ENCODE measurements around the gene TANGO2. TPM values are rescaled to one million over a fixed set of nuclear protein-coding genes. Genes with fewer than 3 reads are reported as not detected.

The TANGO2 gene
- total and polyA plus RNA-seq, 2 of the 8 experiments (the other 6 are each of a cell fraction or from before 2014, with no cell fraction given), result 10.1 to 18.4 TPM

DNA sequence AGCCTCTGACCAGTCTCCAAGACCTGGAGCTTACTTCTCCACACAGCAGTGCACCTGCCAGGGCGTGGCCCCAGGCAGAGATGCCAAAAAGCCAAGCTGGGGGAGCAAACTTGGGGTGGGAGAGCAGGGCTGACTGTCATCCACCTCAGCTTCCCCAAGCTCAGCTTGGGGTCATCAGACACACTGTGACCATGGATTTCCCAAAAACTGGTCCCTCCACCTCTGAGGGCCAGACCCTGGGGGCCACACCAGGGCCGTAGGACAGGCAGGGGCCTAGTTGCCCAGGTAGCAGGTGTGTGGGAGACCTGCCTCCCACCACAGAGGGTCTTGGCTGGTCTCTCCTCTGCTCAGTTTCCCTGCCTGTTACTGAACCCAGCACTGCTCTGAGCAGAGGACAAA is 34.9 kb upstream of the TANGO2 start:
- no peak overlapping the region; the same call in 1 of the 2 replicates for H2BK12ac ChIP-seq (ENCODE audit: low read depth, low read length)
- H4K5ac ChIP-seq (ENCODE audit: insufficient read length, low read depth, low read length), result no peak overlapping the region
- peaks cover 0 to 17% (median 11%) of the 10 kb centered on the region in 4 experiments; a peak in 5 of 7 replicates for H3K4me1 ChIP-seq (replicated peaks in 1 of 4; ENCODE audit: control insufficient read depth in 3 of 4, insufficient read depth in 4 of 4, low read length in 3 of 4)
- H3K18ac ChIP-seq (ENCODE audit: extremely low read depth, low read length), result peak overlapping the region; percentile 53; the same call in 1 of the 2 replicates
- H3K14ac ChIP-seq (ENCODE audit: insufficient read length), result no peak overlapping the region
- H2BK5ac ChIP-seq (ENCODE audit: low read depth, low read length), result no peak overlapping the region
- peak overlapping the region; percentile 66; the same call in 1 of the 2 replicates for H2AK5ac ChIP-seq (ENCODE audit: low read depth, low read length)
- no peak overlapping the region for H2AFZ ChIP-seq (ENCODE audit: low read length)
- ChIA-PET POLR2A (ENCODE audit: partially characterized antibody) (interaction anchor here (0.7 to 2.7 kb wide), 10 partner anchors 9 to 138 kb away, joined by 3 to 13 read pairs (median 5); no protein-coding TSS in a partner anchor), CTCF (ENCODE audit: partially characterized antibody) (interaction anchor here (0.7 to 5.6 kb wide), 7 partner anchors 10 to 221 kb away, joined by 3 to 58 read pairs (median 3); no protein-coding TSS in a partner anchor)
- no peaks in the 10 kb centered on the region for H3K9me3 ChIP-seq (ENCODE audit: insufficient read depth in 2 of 2, low read depth in 1 of 2, low read length in 1 of 2)
- no peak overlapping the region for H2BK20ac ChIP-seq (ENCODE audit: low read length)
- no peak overlapping the region for H3K27ac ChIP-seq (ENCODE audit: low read depth, low read length)
- H2BK120ac ChIP-seq (replicated peaks; ENCODE audit: low read depth, low read length), result no peak overlapping the region
- H3K36me3 ChIP-seq (ENCODE audit: control insufficient read depth in 2 of 4, insufficient read depth in 4 of 4, low read length in 3 of 4), result peaks cover 0 to 8% (median 3%) of the 10 kb centered on the region in 4 experiments; a peak in 5 of 8 replicates
- no peak overlapping the region for H3K4ac ChIP-seq (replicated peaks; ENCODE audit: insufficient read length, low read depth, low read length)
- no peak overlapping the region for H3K23ac ChIP-seq (ENCODE audit: insufficient read length)
- 67% methylated on average over 2 of the region's 2 CpGs; no CpG with 5 or more reads in 1 of the 2 experiments for WGBS, 2 experiments (ENCODE audit: extremely low coverage in 1 of 2, insufficient coverage in 1 of 2, insufficient read length in 1 of 2, insufficient replicate concordance in 2 of 2, low coverage in 1 of 2, low lambda C conversion rate in 2 of 2, missing lambda C conversion rate in 1 of 2)
- H3K27me3 ChIP-seq (replicated peaks in 1 of 4; ENCODE audit: control insufficient read depth in 3 of 4, extremely low read depth in 1 of 4, insufficient read depth in 3 of 4, low read length in 3 of 4), result no peaks in the 10 kb centered on the region
- no peak overlapping the region for H3K56ac ChIP-seq (replicated peaks; ENCODE audit: insufficient read length, low read depth, low read length)
- no peak overlapping the region for H4K8ac ChIP-seq (ENCODE audit: extremely low read depth, insufficient read depth, low read length)
- peak overlapping the region; percentile 74 to 88 (median 82) for H3K4me3 ChIP-seq (ENCODE audit: extremely low read depth in 1 of 4, insufficient read depth in 2 of 4, low read depth in 3 of 4, low read length in 4 of 4)
- FAIRE-seq, result no peak
- DNase-seq (ENCODE audit: low read depth in 1 of 2, low spot score in 2 of 2), result no peak
- peaks cover 10 to 21% of the 10 kb centered on the region in 2 experiments for H4K20me1 ChIP-seq (replicated peaks in 1 of 2; ENCODE audit: control insufficient read depth in 1 of 2, insufficient read depth in 2 of 2, low read length in 2 of 2)
- H3K23me2 ChIP-seq (ENCODE audit: low read depth, low read length), result peaks cover 4% of the 10 kb centered on the region; the same call in 1 of the 2 replicates
- peak overlapping the region in 3 of 4 experiments; percentile 53 to 73 (median 69); a peak in 5 of 7 replicates for H3K9ac ChIP-seq (replicated peaks in 1 of 4; ENCODE audit: extremely low read depth in 1 of 4, low read depth in 3 of 4, low read length in 3 of 4)
- peaks cover 0 to 8% of the 10 kb centered on the region in 2 experiments; a peak in 1 of 4 replicates for H3K79me2 ChIP-seq (ENCODE audit: control insufficient read depth in 1 of 2, insufficient read depth in 2 of 2, low read length in 2 of 2)
- H4K91ac ChIP-seq (replicated peaks; ENCODE audit: insufficient read length, low read length), result no peak overlapping the region
- peak overlapping the region; percentile 89 for H3K4me2 ChIP-seq (ENCODE audit: insufficient read depth in 1 of 2, low read depth in 2 of 2, low read length in 2 of 2)
- H2BK15ac ChIP-seq (ENCODE audit: low read length), result peak overlapping the region; percentile 40; the same call in 1 of the 2 replicates
- H3K79me1 ChIP-seq (ENCODE audit: low read depth, low read length), result peaks cover 24% of the 10 kb centered on the region
- TF ChIP-seq, protein P1, sequence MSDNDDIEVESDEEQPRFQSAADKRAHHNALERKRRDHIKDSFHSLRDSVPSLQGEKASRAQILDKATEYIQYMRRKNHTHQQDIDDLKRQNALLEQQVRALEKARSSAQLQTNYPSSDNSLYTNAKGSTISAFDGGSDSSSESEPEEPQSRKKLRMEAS (IDR thresholded peaks at IDR 0.05), result no peak
- TF ChIP-seq, protein P2, sequence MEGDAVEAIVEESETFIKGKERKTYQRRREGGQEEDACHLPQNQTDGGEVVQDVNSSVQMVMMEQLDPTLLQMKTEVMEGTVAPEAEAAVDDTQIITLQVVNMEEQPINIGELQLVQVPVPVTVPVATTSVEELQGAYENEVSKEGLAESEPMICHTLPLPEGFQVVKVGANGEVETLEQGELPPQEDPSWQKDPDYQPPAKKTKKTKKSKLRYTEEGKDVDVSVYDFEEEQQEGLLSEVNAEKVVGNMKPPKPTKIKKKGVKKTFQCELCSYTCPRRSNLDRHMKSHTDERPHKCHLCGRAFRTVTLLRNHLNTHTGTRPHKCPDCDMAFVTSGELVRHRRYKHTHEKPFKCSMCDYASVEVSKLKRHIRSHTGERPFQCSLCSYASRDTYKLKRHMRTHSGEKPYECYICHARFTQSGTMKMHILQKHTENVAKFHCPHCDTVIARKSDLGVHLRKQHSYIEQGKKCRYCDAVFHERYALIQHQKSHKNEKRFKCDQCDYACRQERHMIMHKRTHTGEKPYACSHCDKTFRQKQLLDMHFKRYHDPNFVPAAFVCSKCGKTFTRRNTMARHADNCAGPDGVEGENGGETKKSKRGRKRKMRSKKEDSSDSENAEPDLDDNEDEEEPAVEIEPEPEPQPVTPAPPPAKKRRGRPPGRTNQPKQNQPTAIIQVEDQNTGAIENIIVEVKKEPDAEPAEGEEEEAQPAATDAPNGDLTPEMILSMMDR (IDR thresholded peaks at IDR 0.05; ENCODE audit: control extremely low read depth in 1 of 3, insufficient read depth in 1 of 3, low read depth in 1 of 3, low read length in 3 of 3), result no peak
- TF ChIP-seq RAD21 (IDR thresholded peaks at IDR 0.05 in 1 of 2, conservative IDR thresholded peaks at IDR 0.05 in 1 of 2; ENCODE audit: low read depth in 2 of 2, low read length in 2 of 2) (no peak), SP1 (IDR thresholded peaks at IDR 0.05; ENCODE audit: low read depth, low read length) (no peak), BACH1 (IDR thresholded peaks at IDR 0.05; ENCODE audit: low read length) (no peak)
- TF ChIP-seq, protein P3, sequence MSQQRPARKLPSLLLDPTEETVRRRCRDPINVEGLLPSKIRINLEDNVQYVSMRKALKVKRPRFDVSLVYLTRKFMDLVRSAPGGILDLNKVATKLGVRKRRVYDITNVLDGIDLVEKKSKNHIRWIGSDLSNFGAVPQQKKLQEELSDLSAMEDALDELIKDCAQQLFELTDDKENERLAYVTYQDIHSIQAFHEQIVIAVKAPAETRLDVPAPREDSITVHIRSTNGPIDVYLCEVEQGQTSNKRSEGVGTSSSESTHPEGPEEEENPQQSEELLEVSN (IDR thresholded peaks at IDR 0.05), result no peak
- TF ChIP-seq, protein P4, sequence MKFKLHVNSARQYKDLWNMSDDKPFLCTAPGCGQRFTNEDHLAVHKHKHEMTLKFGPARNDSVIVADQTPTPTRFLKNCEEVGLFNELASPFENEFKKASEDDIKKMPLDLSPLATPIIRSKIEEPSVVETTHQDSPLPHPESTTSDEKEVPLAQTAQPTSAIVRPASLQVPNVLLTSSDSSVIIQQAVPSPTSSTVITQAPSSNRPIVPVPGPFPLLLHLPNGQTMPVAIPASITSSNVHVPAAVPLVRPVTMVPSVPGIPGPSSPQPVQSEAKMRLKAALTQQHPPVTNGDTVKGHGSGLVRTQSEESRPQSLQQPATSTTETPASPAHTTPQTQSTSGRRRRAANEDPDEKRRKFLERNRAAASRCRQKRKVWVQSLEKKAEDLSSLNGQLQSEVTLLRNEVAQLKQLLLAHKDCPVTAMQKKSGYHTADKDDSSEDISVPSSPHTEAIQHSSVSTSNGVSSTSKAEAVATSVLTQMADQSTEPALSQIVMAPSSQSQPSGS (IDR thresholded peaks at IDR 0.05; ENCODE audit: low read length), result no peak

Measured in H1 (cell line).